HepG2 (cell line): Measurements from ENCODE around the gene SAMD8. TPM values are rescaled to one million over a fixed set of nuclear protein-coding genes. Genes with fewer than 3 reads are reported as not detected.

Experiments
- DNMT3B ChIP-seq: conservative IDR thresholded peaks from 2 replicates; pipeline ENCODE4 v1.6.1; 2016; ENCODE audit warnings: missing biosample characterization, control low read depth
- HHEX ChIP-seq: IDR thresholded peaks from 2 replicates; pipeline ENCODE4 v1.6.1; 2016; ENCODE audit warnings: control low read depth
- HOXD1 ChIP-seq: sonication (generic); formaldehyde crosslinking; IDR thresholded peaks from 2 replicates; pipeline ENCODE4 v1.5.0; 2020; ENCODE audit warnings: missing genetic modification reagents
- IRF9 ChIP-seq: sonication (generic); formaldehyde crosslinking; IDR thresholded peaks from 2 replicates; pipeline ENCODE4 v1.8.0; 2022; ENCODE audit warnings: missing genetic modification reagents, mild to moderate bottlenecking, borderline replicate concordance
- NFE2L2 ChIP-seq: fragments of 150-350 bp; IDR thresholded peaks from 2 replicates; pipeline ENCODE4 v1.6.1; 2014; ENCODE audit warnings: low read length
- RXRB ChIP-seq: IDR thresholded peaks from 2 replicates; pipeline ENCODE4 v1.6.1; 2016; ENCODE audit warnings: borderline replicate concordance, missing genetic modification reagents, missing compliant biosample characterization
- SALL2 ChIP-seq: sonication (generic); formaldehyde crosslinking; IDR thresholded peaks from 2 replicates; pipeline ENCODE4 v1.8.1; 2023; ENCODE audit warnings: mild to moderate bottlenecking, missing genetic modification reagents, inconsistent platforms
- SKI ChIP-seq: fragments of 450-650 bp; IDR thresholded peaks from one replicate; pipeline ENCODE4 v1.6.1; 2018; ENCODE audit warnings: mild to moderate bottlenecking; ENCODE audit not compliant: partially characterized antibody
- ZFX ChIP-seq: sonication (generic); formaldehyde crosslinking; IDR thresholded peaks from 2 replicates; pipeline ENCODE4 v1.4.0; 2020; ENCODE audit warnings: mild to moderate bottlenecking, low read depth, missing genetic modification reagents, moderate library complexity
- ZNF614 ChIP-seq: IDR thresholded peaks from 2 replicates; pipeline ENCODE4 v1.6.1; 2018; ENCODE audit warnings: missing biosample characterization, missing genetic modification reagents, inconsistent platforms, borderline replicate concordance
- polyA plus RNA-seq, 8 experiments: library from polyadenylated mRNA; depleted of rRNA in 3 of 8; stranded (reverse) in 7 of 8; unstranded in 1 of 8; fragments of >200 nt; fragmentation: Illumina TruSeq in 4 of 8; extraction: Trizol in 4 of 8; gene quantifications; 2 replicates each; pipeline versions ENCODE4 v1.2.1 to v1.2.3, GENCODE V29; 2011 to 2016; ENCODE audit warnings: low read depth in 4 of 8, missing spikeins in 1 of 8, mixed read lengths in 1 of 8; ENCODE audit not compliant: insufficient read depth in 1 of 8
- total RNA-seq, 5 experiments: library from RNA; depleted of rRNA; stranded (reverse); fragments of >200 nt; fragmentation: Illumina TruSeq; extraction: Trizol; gene quantifications; 2 replicates each; pipeline ENCODE4 v1.2.3, GENCODE V29; 2016; ENCODE audit warnings: low read depth in 1 of 5
- TF ChIP-seq, protein P1 (sequence below): sonication (generic); formaldehyde crosslinking; IDR thresholded peaks from 2 replicates; pipeline ENCODE4 v1.5.1; 2020; ENCODE audit warnings: missing genetic modification reagents, mild to moderate bottlenecking, borderline replicate concordance
- TF ChIP-seq, protein P2 (sequence below): sonication (generic); formaldehyde crosslinking; IDR thresholded peaks from 2 replicates; pipeline ENCODE4 v1.4.0; 2020; ENCODE audit warnings: mild to moderate bottlenecking, missing genetic modification reagents
- TF ChIP-seq, protein P3 (sequence below): sonication (generic); formaldehyde crosslinking; IDR thresholded peaks from 2 replicates; pipeline ENCODE4 v1.4.0; 2020; ENCODE audit warnings: missing genetic modification reagents
- TF ChIP-seq, protein P4 (sequence below): sonication (generic); formaldehyde crosslinking; IDR thresholded peaks from 2 replicates; pipeline ENCODE4 v1.4.0; 2020; ENCODE audit warnings: low read depth, mild to moderate bottlenecking, missing genetic modification reagents

Gene SAMD8
- total and polyA plus RNA-seq, 2 of the 13 experiments (the other 11 are each of a cell fraction or from before 2014, with no cell fraction given): 10.4 to 13.2 TPM

DNA sequence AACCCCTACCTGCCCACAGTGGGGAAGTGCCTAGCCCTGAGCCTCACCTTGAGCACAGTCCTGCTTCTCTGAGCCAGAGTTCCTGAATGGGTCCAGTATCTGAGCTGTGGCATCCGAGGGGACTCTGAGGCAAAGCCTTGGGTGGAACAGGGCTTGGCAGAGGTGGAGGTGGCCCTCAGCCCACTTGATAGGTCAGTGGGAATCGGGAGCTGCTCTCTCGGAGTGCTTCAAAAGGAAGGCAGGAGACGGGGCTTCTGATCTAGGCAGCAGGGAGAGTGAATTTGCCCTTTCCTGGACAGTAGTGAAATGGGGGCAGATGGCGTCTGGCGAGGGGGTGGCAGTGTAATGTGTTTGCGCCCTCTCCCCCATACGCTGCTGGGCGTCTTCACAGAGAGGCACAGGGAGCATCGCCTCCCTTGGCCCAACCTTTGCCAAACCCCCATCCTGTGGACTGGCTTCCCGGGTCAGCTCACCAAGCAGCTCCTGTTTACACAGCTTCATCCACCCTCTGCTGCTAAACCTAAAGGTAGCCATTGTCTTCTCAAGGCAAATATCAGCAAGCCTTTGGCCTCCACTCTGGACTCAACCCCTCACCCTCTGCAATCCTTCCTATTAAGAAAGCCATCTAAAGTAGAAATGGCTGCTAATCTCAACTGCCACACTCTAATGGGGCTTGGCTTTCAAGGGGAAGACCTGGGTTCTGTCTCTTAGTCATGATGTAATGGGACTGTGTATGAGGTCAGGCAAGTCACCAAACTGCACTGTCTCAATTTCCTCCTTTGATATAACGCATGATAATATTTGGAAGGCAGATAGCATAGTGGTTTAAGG, 78.0 kb downstream of the SAMD8 start (continued):
- TF ChIP-seq SALL2 (CRISPR knock-in tag) (no peak), NFE2L2 (no peak), HHEX (CRISPR knock-in tag) (no peak), HOXD1 (CRISPR knock-in tag) (no peak), ZNF614 (no peak), SKI (no peak), IRF9 (CRISPR knock-in tag) (0 out of 2 replicates have a peak, but pooled peaks have one; percentile 37), DNMT3B (CRISPR knock-in tag) (no peak), RXRB (CRISPR knock-in tag) (peak; percentile 38; the same call in 1 of the 2 replicates), ZFX (CRISPR knock-in tag) (peak; percentile 34; the same call in 1 of the 2 replicates)
- TF ChIP-seq, protein P1, sequence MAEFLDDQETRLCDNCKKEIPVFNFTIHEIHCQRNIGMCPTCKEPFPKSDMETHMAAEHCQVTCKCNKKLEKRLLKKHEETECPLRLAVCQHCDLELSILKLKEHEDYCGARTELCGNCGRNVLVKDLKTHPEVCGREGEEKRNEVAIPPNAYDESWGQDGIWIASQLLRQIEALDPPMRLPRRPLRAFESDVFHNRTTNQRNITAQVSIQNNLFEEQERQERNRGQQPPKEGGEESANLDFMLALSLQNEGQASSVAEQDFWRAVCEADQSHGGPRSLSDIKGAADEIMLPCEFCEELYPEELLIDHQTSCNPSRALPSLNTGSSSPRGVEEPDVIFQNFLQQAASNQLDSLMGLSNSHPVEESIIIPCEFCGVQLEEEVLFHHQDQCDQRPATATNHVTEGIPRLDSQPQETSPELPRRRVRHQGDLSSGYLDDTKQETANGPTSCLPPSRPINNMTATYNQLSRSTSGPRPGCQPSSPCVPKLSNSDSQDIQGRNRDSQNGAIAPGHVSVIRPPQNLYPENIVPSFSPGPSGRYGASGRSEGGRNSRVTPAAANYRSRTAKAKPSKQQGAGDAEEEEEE (CRISPR knock-in tag): no peak
- TF ChIP-seq, protein P2, sequence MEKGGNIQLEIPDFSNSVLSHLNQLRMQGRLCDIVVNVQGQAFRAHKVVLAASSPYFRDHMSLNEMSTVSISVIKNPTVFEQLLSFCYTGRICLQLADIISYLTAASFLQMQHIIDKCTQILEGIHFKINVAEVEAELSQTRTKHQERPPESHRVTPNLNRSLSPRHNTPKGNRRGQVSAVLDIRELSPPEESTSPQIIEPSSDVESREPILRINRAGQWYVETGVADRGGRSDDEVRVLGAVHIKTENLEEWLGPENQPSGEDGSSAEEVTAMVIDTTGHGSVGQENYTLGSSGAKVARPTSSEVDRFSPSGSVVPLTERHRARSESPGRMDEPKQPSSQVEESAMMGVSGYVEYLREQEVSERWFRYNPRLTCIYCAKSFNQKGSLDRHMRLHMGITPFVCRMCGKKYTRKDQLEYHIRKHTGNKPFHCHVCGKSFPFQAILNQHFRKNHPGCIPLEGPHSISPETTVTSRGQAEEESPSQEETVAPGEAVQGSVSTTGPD (CRISPR knock-in tag): peak; percentile 79
- TF ChIP-seq, protein P3, sequence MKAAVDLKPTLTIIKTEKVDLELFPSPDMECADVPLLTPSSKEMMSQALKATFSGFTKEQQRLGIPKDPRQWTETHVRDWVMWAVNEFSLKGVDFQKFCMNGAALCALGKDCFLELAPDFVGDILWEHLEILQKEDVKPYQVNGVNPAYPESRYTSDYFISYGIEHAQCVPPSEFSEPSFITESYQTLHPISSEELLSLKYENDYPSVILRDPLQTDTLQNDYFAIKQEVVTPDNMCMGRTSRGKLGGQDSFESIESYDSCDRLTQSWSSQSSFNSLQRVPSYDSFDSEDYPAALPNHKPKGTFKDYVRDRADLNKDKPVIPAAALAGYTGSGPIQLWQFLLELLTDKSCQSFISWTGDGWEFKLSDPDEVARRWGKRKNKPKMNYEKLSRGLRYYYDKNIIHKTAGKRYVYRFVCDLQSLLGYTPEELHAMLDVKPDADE (CRISPR knock-in tag): no peak
- TF ChIP-seq, protein P4, sequence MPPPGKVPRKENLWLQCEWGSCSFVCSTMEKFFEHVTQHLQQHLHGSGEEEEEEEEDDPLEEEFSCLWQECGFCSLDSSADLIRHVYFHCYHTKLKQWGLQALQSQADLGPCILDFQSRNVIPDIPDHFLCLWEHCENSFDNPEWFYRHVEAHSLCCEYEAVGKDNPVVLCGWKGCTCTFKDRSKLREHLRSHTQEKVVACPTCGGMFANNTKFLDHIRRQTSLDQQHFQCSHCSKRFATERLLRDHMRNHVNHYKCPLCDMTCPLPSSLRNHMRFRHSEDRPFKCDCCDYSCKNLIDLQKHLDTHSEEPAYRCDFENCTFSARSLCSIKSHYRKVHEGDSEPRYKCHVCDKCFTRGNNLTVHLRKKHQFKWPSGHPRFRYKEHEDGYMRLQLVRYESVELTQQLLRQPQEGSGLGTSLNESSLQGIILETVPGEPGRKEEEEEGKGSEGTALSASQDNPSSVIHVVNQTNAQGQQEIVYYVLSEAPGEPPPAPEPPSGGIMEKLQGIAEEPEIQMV (CRISPR knock-in tag): no peak
